Stomach (tissue), 4 donors: ENCODE data around the gene DAB1.

ENCODE experiments used
- EP300 ChIP-seq: sonication (generic); formaldehyde crosslinking; IDR thresholded peaks from one replicate; pipeline ENCODE4 v1.6.1; 2017; ENCODE audit warnings: antibody characterized with exemption
- POLR2A ChIP-seq, 4 donors: fragments of 450-650 bp; IDR thresholded peaks; one replicate each; pipeline ENCODE4 v1.6.1; 2016; ENCODE audit warnings: antibody characterized with exemption in 4 of 4, control low read depth in 2 of 4, mild to moderate bottlenecking in 1 of 4, moderate library complexity in 1 of 4
- POLR2AphosphoS5 ChIP-seq, 3 donors: sonication (generic); formaldehyde crosslinking; IDR thresholded peaks; one replicate each; pipeline ENCODE4 v1.6.1; 2016; ENCODE audit warnings: antibody characterized with exemption in 3 of 3
- TF ChIP-seq, protein P1 (sequence below), 7 experiments: fragments of 450-650 bp in 4 of 7; fragments of 200-600 bp in 3 of 7; sonication (generic) in 3 of 7; IDR thresholded peaks; one replicate each; pipeline ENCODE4 v1.5.1; 2016 to 2019; ENCODE audit warnings: antibody characterized with exemption in 7 of 7, control low read depth in 2 of 7, mild to moderate bottlenecking in 1 of 7

GRCh38 chr1:57254022-57254421, 169.8 kb downstream of the DAB1 start:
- TF ChIP-seq EP300 (no peak), POLR2AphosphoS5 (IDR thresholded peaks at IDR 0.05) (no peak), POLR2A (IDR thresholded peaks at IDR 0.05) (no peak)
- TF ChIP-seq, protein P1, sequence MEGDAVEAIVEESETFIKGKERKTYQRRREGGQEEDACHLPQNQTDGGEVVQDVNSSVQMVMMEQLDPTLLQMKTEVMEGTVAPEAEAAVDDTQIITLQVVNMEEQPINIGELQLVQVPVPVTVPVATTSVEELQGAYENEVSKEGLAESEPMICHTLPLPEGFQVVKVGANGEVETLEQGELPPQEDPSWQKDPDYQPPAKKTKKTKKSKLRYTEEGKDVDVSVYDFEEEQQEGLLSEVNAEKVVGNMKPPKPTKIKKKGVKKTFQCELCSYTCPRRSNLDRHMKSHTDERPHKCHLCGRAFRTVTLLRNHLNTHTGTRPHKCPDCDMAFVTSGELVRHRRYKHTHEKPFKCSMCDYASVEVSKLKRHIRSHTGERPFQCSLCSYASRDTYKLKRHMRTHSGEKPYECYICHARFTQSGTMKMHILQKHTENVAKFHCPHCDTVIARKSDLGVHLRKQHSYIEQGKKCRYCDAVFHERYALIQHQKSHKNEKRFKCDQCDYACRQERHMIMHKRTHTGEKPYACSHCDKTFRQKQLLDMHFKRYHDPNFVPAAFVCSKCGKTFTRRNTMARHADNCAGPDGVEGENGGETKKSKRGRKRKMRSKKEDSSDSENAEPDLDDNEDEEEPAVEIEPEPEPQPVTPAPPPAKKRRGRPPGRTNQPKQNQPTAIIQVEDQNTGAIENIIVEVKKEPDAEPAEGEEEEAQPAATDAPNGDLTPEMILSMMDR (IDR thresholded peaks at IDR 0.05): no peak
